WTC11 (cell line): ENCODE measurements around the gene CD46.

Experiments used
- GRHL2 ChIP-seq: fragments of 250-450 bp; sonication (Bioruptor Pico); IDR thresholded peaks from 2 replicates; pipeline ENCODE4 v1.8.0; 2022; ENCODE audit warnings: mild to moderate bottlenecking, moderate library complexity; ENCODE audit not compliant: insufficient replicate concordance, severe bottlenecking
- NR2C2 ChIP-seq: sonication (generic); formaldehyde crosslinking; IDR thresholded peaks from 2 replicates; pipeline ENCODE4 v1.8.0; 2022; ENCODE audit warnings: mild to moderate bottlenecking, missing genetic modification reagents
- ZNF138 ChIP-seq: sonication (generic); formaldehyde crosslinking; conservative IDR thresholded peaks from 2 replicates; pipeline ENCODE4 v1.8.1; 2022; ENCODE audit warnings: mild to moderate bottlenecking, moderate library complexity, missing genetic modification reagents
- TF ChIP-seq, protein P1 (sequence below): fragments of 200-600 bp; IDR thresholded peaks from 2 replicates; pipeline ENCODE4 v1.8.0; 2022; ENCODE audit warnings: antibody characterized with exemption
- TF ChIP-seq, protein P2 (sequence below): sonication (generic); formaldehyde crosslinking; IDR thresholded peaks from 2 replicates; pipeline ENCODE4 v1.8.1; 2023; ENCODE audit warnings: mild to moderate bottlenecking, missing genetic modification reagents, moderate library complexity

DNA sequence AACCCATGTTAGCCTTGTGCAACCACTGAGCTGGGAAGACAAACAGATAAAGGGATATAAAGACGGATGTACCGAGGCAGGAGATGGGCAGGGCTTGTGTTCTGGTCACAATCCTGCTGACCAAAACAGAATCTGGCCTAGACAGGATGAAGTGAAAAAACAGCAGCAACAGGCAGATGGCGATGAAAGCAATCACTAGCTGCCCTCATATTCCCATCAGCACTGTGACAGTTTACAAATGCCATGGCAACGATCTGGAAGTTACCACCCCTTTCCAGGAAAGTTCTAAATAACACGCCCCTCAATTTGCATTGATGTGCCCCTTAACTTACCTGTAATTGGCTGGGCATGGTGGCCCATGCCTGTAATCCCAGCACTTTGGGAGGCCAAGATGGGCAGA lies 40.6 kb upstream of the CD46 start:
- TF ChIP-seq, protein P1, sequence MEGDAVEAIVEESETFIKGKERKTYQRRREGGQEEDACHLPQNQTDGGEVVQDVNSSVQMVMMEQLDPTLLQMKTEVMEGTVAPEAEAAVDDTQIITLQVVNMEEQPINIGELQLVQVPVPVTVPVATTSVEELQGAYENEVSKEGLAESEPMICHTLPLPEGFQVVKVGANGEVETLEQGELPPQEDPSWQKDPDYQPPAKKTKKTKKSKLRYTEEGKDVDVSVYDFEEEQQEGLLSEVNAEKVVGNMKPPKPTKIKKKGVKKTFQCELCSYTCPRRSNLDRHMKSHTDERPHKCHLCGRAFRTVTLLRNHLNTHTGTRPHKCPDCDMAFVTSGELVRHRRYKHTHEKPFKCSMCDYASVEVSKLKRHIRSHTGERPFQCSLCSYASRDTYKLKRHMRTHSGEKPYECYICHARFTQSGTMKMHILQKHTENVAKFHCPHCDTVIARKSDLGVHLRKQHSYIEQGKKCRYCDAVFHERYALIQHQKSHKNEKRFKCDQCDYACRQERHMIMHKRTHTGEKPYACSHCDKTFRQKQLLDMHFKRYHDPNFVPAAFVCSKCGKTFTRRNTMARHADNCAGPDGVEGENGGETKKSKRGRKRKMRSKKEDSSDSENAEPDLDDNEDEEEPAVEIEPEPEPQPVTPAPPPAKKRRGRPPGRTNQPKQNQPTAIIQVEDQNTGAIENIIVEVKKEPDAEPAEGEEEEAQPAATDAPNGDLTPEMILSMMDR, result no peak
- TF ChIP-seq GRHL2 (CRISPR knock-in tag) (no peak), NR2C2 (no peak), ZNF138 (CRISPR knock-in tag) (no peak)
- TF ChIP-seq, protein P2, sequence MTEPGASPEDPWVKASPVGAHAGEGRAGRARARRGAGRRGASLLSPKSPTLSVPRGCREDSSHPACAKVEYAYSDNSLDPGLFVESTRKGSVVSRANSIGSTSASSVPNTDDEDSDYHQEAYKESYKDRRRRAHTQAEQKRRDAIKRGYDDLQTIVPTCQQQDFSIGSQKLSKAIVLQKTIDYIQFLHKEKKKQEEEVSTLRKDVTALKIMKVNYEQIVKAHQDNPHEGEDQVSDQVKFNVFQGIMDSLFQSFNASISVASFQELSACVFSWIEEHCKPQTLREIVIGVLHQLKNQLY (CRISPR knock-in tag), result no peak
